Activated CD4-positive, alpha-beta T cell treated with anti-CD3 and anti-CD28 coated beads, Interleukin-2, amount 10 ng/mL, durations not matched to agents 24 days and 14 days (primary cell): Measurements from ENCODE around the gene BBIP1. TPM values are rescaled to one million over a fixed set of nuclear protein-coding genes. Genes with fewer than 3 reads are reported as not detected.
A peak's percentile ranks its signal among the peaks of the same experiment; 100 is the strongest.
"Not testable (repeated sequence)": the region's sequence is repeated elsewhere in the genome, so short reads cannot be mapped to it uniquely, and the experiment has no call there.

Experiments used
- DNase-seq: peaks from one replicate; pipeline ENCODE4 v3.0.0; 2022
- H3K27ac Mint-ChIP-seq: one replicate; pipeline ENCODE4 v1.8.0; 2022; ENCODE audit warnings: mild to moderate bottlenecking, mixed read lengths
- H3K27me3 Mint-ChIP-seq: one replicate; pipeline ENCODE4 v1.8.0; 2022; ENCODE audit warnings: mixed read lengths
- H3K36me3 Mint-ChIP-seq: one replicate; pipeline ENCODE4 v1.8.0; 2022; ENCODE audit warnings: low read depth, mild to moderate bottlenecking, mixed read lengths
- H3K4me1 Mint-ChIP-seq: one replicate; pipeline ENCODE4 v1.8.0; 2021; ENCODE audit warnings: mixed read lengths
- H3K4me3 Mint-ChIP-seq: one replicate; pipeline ENCODE4 v1.8.0; 2022; ENCODE audit warnings: mild to moderate bottlenecking, moderate library complexity, mixed read lengths
- H3K9me3 Mint-ChIP-seq: one replicate; pipeline ENCODE4 v1.8.0; 2021; ENCODE audit warnings: mixed read lengths
- intact Hi-C: fragments of 100-400 bp; cut with micrococcal nuclease; formaldehyde crosslinking; loops from one replicate; pipeline ENCODE4 v1.15.1; 2023
- total RNA-seq: library from RNA; stranded (reverse); gene quantifications from 2 replicates; pipeline ENCODE4 v1.2.3, GENCODE V29; 2022

BBIP1 gene
- total RNA-seq, 1 donor from 2014 or later: 31.1 TPM

- H3K27me3 Mint-ChIP-seq, H3K36me3 Mint-ChIP-seq, H3K27ac Mint-ChIP-seq: not testable (repeated sequence)
Measured at GRCh38 chr10:110915600-110915999, 3.4 kb downstream of the BBIP1 start.

GRCh38 chr10:110915035-110915434 lies 3.9 kb downstream of the BBIP1 start:
- Mint-ChIP-seq H3K9me3 (no peaks in the 10 kb centered on the region), H3K4me3 (no peak overlapping the region), H3K27ac (no peak overlapping the region), H3K36me3 (peaks cover 8% of the 10 kb centered on the region), H3K27me3 (no peaks in the 10 kb centered on the region), H3K4me1 (peaks cover 16% of the 10 kb centered on the region)
- intact Hi-C loops: no loop called here
- no peak for DNase-seq

More at GRCh38 chr10:110915600-110915999, 3.4 kb downstream of the BBIP1 start:
- DNase-seq, H3K9me3 Mint-ChIP-seq, intact Hi-C loops, H3K4me3 Mint-ChIP-seq: not testable (repeated sequence)
- peaks cover 20% of the 10 kb centered on the region for H3K4me1 Mint-ChIP-seq

- H3K4me3 Mint-ChIP-seq: no peak overlapping the region
- no peaks in the 10 kb centered on the region for H3K27me3 Mint-ChIP-seq
- H3K9me3 Mint-ChIP-seq: no peaks in the 10 kb centered on the region
- DNase-seq: no peak
- H3K4me1 Mint-ChIP-seq: peaks cover 16% of the 10 kb centered on the region
- intact Hi-C loops: no loop called here
- H3K36me3 Mint-ChIP-seq: peaks cover 8% of the 10 kb centered on the region
- H3K27ac Mint-ChIP-seq: no peak overlapping the region
Measured at GRCh38 chr10:110914431-110914830, 4.5 kb downstream of the BBIP1 start.

GRCh38 chr10:110912374-110912773 lies 6.6 kb downstream of the BBIP1 start:
- intact Hi-C loops: no loop called here
- H3K4me1 Mint-ChIP-seq: peaks cover 8% of the 10 kb centered on the region
- H3K9me3 Mint-ChIP-seq: no peaks in the 10 kb centered on the region
- no peak overlapping the region for H3K4me3 Mint-ChIP-seq
- H3K36me3 Mint-ChIP-seq: peaks cover 14% of the 10 kb centered on the region
- H3K27ac Mint-ChIP-seq: no peak overlapping the region
- no peak for DNase-seq
- no peaks in the 10 kb centered on the region for H3K27me3 Mint-ChIP-seq

DNA sequence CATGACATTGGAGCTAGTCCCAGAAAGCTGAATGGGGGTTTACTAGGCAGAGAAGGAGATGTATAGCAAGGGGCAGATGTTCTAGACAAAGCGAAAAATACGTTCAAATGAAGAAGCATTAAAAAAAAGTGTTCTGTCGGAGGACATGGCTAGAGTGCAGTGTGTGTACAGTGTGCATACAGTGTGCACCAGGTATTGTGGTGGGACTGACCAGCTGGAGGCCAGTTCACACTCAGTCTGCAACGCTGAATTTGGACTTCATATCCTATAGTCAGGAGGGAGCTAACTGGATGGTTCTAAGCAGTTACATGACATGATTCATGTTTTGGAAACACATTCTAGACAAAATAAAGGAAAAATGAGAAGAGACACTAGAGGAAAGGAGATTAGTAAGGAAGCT lies 8.8 kb downstream of the BBIP1 start:
- peaks cover 12% of the 10 kb centered on the region for H3K36me3 Mint-ChIP-seq
- peaks cover 2% of the 10 kb centered on the region for H3K4me1 Mint-ChIP-seq
- no peaks in the 10 kb centered on the region for H3K27me3 Mint-ChIP-seq
- no peak overlapping the region for H3K27ac Mint-ChIP-seq
- no peak overlapping the region for H3K4me3 Mint-ChIP-seq
- H3K9me3 Mint-ChIP-seq: no peaks in the 10 kb centered on the region
- no peak for DNase-seq
- intact Hi-C loops: no loop called here

DNA sequence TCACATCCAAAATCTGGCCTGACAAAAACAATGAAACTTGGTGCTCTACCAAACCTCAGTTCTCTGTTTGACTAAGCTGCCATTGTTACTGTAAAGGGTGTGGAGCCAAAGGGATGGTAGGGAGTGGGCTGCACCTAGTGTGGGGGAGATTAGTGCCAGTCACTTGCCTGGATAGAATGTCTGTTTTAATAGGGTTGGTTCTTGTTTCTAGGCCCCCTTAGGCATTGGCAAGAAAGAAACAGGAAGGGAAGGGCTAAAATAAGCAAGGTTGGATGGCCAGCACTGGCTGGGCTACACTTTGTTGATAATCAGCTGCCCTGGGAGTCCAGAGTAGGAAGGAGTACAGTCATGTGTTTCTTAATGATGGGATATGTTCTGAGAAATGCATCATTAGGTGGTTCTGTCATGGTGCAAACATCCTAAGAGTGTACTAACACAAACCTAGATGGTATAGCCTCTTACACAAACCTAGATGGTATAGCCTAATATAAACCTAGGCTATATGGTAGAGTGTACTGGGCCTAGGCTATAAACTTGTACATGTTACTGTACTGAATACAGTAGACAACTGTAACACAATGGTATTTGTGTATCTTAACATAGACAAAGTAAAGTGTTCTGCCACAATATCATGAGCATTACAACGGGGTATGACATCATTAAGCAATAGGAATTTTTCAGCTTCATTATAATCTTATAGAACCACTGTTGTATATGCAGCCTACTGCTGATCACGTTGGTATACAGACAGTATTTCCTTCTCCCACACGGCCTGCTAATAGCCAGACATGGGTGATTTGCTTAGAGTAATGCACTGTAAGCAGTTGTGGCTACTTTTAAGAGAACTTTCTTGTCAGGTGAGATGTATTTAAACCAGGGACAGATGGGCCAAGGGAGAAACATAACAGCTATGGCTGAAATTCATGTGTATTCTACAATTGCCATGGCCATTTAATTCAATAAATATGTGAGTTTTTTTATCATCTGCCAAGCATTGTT lies 15.4 kb downstream of the BBIP1 start:
- no peaks in the 10 kb centered on the region for H3K27me3 Mint-ChIP-seq
- intact Hi-C loops: loop anchor here (1.0 kb wide), 1 partner anchor 15 kb away; no protein-coding TSS in a partner anchor
- no peak for DNase-seq
- H3K27ac Mint-ChIP-seq: peak overlapping the region; percentile 25
- H3K9me3 Mint-ChIP-seq: no peaks in the 10 kb centered on the region
- H3K4me1 Mint-ChIP-seq: peaks cover 22% of the 10 kb centered on the region
- H3K36me3 Mint-ChIP-seq: peaks cover 36% of the 10 kb centered on the region
- H3K4me3 Mint-ChIP-seq: no peak overlapping the region

- peaks cover 20% of the 10 kb centered on the region for H3K4me1 Mint-ChIP-seq
- H3K9me3 Mint-ChIP-seq: no peaks in the 10 kb centered on the region
- peaks cover 40% of the 10 kb centered on the region for H3K36me3 Mint-ChIP-seq
- intact Hi-C loops: no loop called here
- DNase-seq: no peak
- H3K27ac Mint-ChIP-seq: peak overlapping the region; percentile 23
- H3K4me3 Mint-ChIP-seq: no peak overlapping the region
- no peaks in the 10 kb centered on the region for H3K27me3 Mint-ChIP-seq
Measured at GRCh38 chr10:110901954-110902819, 16.8 kb downstream of the BBIP1 start.

DNA sequence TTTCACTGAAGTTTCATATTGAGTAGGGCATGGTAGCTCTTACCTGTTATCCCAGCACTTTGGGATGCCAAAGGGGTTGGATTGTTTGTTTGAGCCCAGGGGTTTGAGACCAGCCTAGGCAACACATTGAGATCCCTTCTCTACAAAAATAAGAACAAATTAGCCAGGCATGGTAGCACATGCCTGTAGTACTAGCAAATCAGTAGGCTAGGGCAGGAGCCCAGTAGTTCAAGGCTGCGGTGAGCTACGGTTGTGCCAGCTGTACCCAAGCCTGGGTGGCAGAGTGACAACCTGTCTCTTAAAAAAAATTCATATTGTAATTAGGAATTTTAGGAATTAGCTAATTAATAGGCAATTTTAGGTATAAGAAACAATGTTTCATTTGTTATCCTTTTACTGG lies 18.0 kb downstream of the BBIP1 start:
- Mint-ChIP-seq H3K36me3 (peaks cover 46% of the 10 kb centered on the region), H3K27ac (no peak overlapping the region), H3K27me3 (no peaks in the 10 kb centered on the region), H3K9me3 (no peaks in the 10 kb centered on the region), H3K4me1 (peaks cover 23% of the 10 kb centered on the region), H3K4me3 (no peak overlapping the region)
- DNase-seq: no peak
- intact Hi-C loops: no loop called here

GRCh38 chr10:110898391-110898790 lies 20.6 kb downstream of the BBIP1 start:
- peaks cover 54% of the 10 kb centered on the region for H3K36me3 Mint-ChIP-seq

DNA sequence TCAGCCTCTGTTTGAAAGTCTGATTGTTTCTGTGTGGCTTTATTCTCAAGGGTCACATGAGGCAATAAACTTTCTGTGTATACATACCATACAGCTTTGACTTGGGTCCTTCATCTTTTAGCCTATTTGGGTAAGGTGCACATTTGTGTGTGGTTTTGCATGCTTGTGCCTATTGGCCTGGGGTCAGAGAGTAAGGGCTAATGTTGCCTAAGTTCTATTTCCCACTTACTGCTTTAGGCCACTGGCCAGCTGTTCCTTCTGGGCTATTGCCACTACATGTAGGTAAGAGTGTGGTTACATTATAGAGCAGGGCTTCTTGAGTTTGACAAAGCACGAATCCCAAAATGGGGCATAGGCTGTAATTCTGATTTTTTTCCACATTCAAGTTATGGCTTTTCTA lies 21.8 kb downstream of the BBIP1 start:
- Mint-ChIP-seq H3K27me3 (no peaks in the 10 kb centered on the region), H3K4me1 (peaks cover 13% of the 10 kb centered on the region), H3K4me3 (no peak overlapping the region), H3K36me3 (peaks cover 48% of the 10 kb centered on the region), H3K9me3 (no peaks in the 10 kb centered on the region), H3K27ac (no peak overlapping the region)
- intact Hi-C loops: no loop called here
- no peak for DNase-seq

More at GRCh38 chr10:110898391-110898790, 20.6 kb downstream of the BBIP1 start:
- Mint-ChIP-seq H3K9me3 (no peaks in the 10 kb centered on the region), H3K4me1 (peaks cover 25% of the 10 kb centered on the region), H3K4me3 (no peak overlapping the region), H3K27ac (no peak overlapping the region), H3K27me3 (no peaks in the 10 kb centered on the region)
- intact Hi-C loops: no loop called here
- DNase-seq: no peak

DNA sequence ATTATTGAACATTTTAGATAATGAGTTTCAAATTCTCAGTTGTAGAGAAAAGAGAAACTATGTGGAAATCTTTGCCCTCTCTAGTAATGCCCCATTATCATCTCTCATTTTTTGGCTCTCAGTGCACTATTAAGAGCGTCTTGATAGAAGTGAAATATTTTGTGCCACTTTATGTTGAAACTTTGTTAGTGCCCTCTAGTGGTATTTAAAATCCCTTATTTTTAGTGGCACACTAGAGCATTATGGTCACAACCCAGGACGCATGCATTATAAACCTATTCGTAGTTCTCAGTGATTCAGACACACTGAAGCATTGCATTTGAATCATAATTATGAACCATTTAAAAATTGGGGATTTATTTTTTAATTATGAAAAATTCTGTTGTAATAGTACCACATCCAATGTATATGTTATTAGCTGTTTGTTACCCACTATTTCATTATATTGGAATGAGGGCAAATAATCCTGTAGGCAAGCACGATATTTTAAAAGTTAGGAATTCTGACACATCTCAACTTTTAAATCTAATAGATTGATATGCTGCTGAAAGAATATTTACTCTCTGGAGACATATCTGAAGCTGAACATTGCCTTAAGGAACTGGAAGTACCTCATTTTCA lies 25.3 kb downstream of the BBIP1 start:
- H3K9me3 Mint-ChIP-seq: no peaks in the 10 kb centered on the region
- peak; percentile 61 for DNase-seq
- no peak overlapping the region for H3K27ac Mint-ChIP-seq
- no peak overlapping the region for H3K4me3 Mint-ChIP-seq
- no peaks in the 10 kb centered on the region for H3K27me3 Mint-ChIP-seq
- intact Hi-C loops: loop anchor here (1.0 to 5.0 kb wide), 4 partner anchors 90 to 586 kb away; no protein-coding TSS in a partner anchor
- H3K4me1 Mint-ChIP-seq: peaks cover 9% of the 10 kb centered on the region
- H3K36me3 Mint-ChIP-seq: peaks cover 47% of the 10 kb centered on the region

- Mint-ChIP-seq H3K27ac (no peak overlapping the region), H3K27me3 (no peaks in the 10 kb centered on the region), H3K36me3 (peaks cover 45% of the 10 kb centered on the region), H3K4me3 (no peak overlapping the region), H3K4me1 (peaks cover 9% of the 10 kb centered on the region), H3K9me3 (no peaks in the 10 kb centered on the region)
- DNase-seq: no peak
- intact Hi-C loops: loop anchor here (1.0 to 5.0 kb wide), 4 partner anchors 89 to 585 kb away; no protein-coding TSS in a partner anchor
Measured at GRCh38 chr10:110892602-110893288, 26.2 kb downstream of the BBIP1 start.

GRCh38 chr10:110887560-110887959 lies 31.4 kb downstream of the BBIP1 start:
- no peaks in the 10 kb centered on the region for H3K27me3 Mint-ChIP-seq
- intact Hi-C loops: no loop called here
- H3K9me3 Mint-ChIP-seq: no peaks in the 10 kb centered on the region
- peaks cover 18% of the 10 kb centered on the region for H3K4me1 Mint-ChIP-seq
- no peak overlapping the region for H3K27ac Mint-ChIP-seq
- no peak for DNase-seq
- H3K4me3 Mint-ChIP-seq: no peak overlapping the region
- peaks cover 49% of the 10 kb centered on the region for H3K36me3 Mint-ChIP-seq
